ENCODE measurements around the gene IGF1R. TPM values are rescaled to one million over a fixed set of nuclear protein-coding genes. Genes with fewer than 3 reads are reported as not detected.

Gene IGF1R
- total RNA-seq, 1 experiment from 2014 or later, result 125 TPM

- POLR2A ChIA-PET, result no interaction called here
- Mint-ChIP-seq H3K4me3 (no peak overlapping the region; the same call in 1 of the 2 replicates), H3K27ac (peak overlapping the region; percentile 77; the same call in 1 of the 2 replicates), H3K9me3 (no peaks in the 10 kb centered on the region), H3K4me1 (peaks cover 66% of the 10 kb centered on the region), H3K36me3 (peaks cover 4% of the 10 kb centered on the region; the same call in 1 of the 2 replicates), H3K27me3 (ENCODE audit: low read depth) (no peaks in the 10 kb centered on the region)
- no peak for ATAC-seq
- TF ChIP-seq NFYB (CRISPR knock-in tag; conservative IDR thresholded peaks at IDR 0.05; ENCODE audit: low read depth), result no peak
- TF ChIP-seq FOXK1 (CRISPR knock-in tag; IDR thresholded peaks at IDR 0.05), result no peak
- no peak for TF ChIP-seq ZBTB21 (CRISPR knock-in tag; IDR thresholded peaks at IDR 0.05; ENCODE audit: borderline replicate concordance)
- TF ChIP-seq PRDM15 (CRISPR knock-in tag; IDR thresholded peaks at IDR 0.05), result no peak
- no peak for TF ChIP-seq KAT7 (CRISPR knock-in tag; IDR thresholded peaks at IDR 0.05; ENCODE audit: borderline replicate concordance)
- no peak for TF ChIP-seq SOX15 (CRISPR knock-in tag; IDR thresholded peaks at IDR 0.05)
- TF ChIP-seq AR (CRISPR knock-in tag; IDR thresholded peaks at IDR 0.05), result no peak
- no peak for TF ChIP-seq ZNF512 (CRISPR knock-in tag; IDR thresholded peaks at IDR 0.05; ENCODE audit: borderline replicate concordance)
- TF ChIP-seq IRF2 (CRISPR knock-in tag; IDR thresholded peaks at IDR 0.05; ENCODE audit: borderline replicate concordance, low read depth), result no peak
- no peak for TF ChIP-seq E2F1 (CRISPR knock-in tag; IDR thresholded peaks at IDR 0.05)
- no peak for TF ChIP-seq GABPB1 (CRISPR knock-in tag; IDR thresholded peaks at IDR 0.05)
- no peak for TF ChIP-seq TEAD4 (CRISPR knock-in tag; IDR thresholded peaks at IDR 0.05)
- CTCF ChIA-PET, result no interaction called here
- no peak for DNase-seq (ENCODE audit: low spot score)
Observed at GRCh38 chr15:98729446-98730042, 81.2 kb downstream of the IGF1R start.

- Mint-ChIP-seq H3K4me1 (peaks cover 74% of the 10 kb centered on the region), H3K4me3 (no peak overlapping the region), H3K9me3 (no peaks in the 10 kb centered on the region), H3K36me3 (no peaks in the 10 kb centered on the region), H3K27ac (no peak overlapping the region), H3K27me3 (ENCODE audit: low read depth) (no peaks in the 10 kb centered on the region)
- ChIA-PET CTCF (no interaction called here), POLR2A (no interaction called here)
- DNase-seq (ENCODE audit: low spot score) (no peak), ATAC-seq (no peak)
- no peak for TF ChIP-seq TCF7 (CRISPR knock-in tag; IDR thresholded peaks at IDR 0.05; ENCODE audit: low read depth)
- TF ChIP-seq ZNF671 (CRISPR knock-in tag; IDR thresholded peaks at IDR 0.05), result no peak
- TF ChIP-seq ZNF512 (CRISPR knock-in tag; IDR thresholded peaks at IDR 0.05; ENCODE audit: borderline replicate concordance), result no peak
- TF ChIP-seq PREB (CRISPR knock-in tag; IDR thresholded peaks at IDR 0.05; ENCODE audit: borderline replicate concordance), result no peak
Observed at GRCh38 chr15:98730860-98731711, 82.7 kb downstream of the IGF1R start.

Measured in WTC11 (cell line).